H1 (cell line): ENCODE results near the gene DLEC1. TPM values are rescaled to one million over a fixed set of nuclear protein-coding genes. Genes with fewer than 3 reads are reported as not detected.
A peak's percentile ranks its signal among the peaks of the same experiment; 100 is the strongest.

ENCODE experiments used
- CTCF ChIA-PET: fragments of 300-600 bp; sonication (Branson Sonifier 250); formaldehyde crosslinking; loops from one replicate; lab custom pipeline; 2021; ENCODE audit not compliant: partially characterized antibody; lab: Charles Lee
- POLR2A ChIA-PET: fragments of 300-600 bp; sonication (Branson Sonifier 250); formaldehyde crosslinking; loops from one replicate; lab custom pipeline; 2021; ENCODE audit warnings: inconsistent platforms; ENCODE audit not compliant: partially characterized antibody; lab: Charles Lee
- DNase-seq, 2 experiments: peaks; one replicate each; pipeline versions ENCODE4 v3.0.0 to v3.0.0-alpha.2; 2010 to 2022; ENCODE audit warnings: low spot score in 2 of 2, low read depth in 1 of 2, mixed read lengths in 1 of 2
- FAIRE-seq: peaks from 2 replicates; lab custom pipeline; 2011; peaks lifted over from hg19 to GRCh38; lab: Jason Lieb, UNC
- H2AFZ ChIP-seq: 2 replicates; pipeline ENCODE4 v1.8.1; 2012; ENCODE audit warnings: low read length, inconsistent platforms
- H2AK5ac ChIP-seq: 2 replicates; pipeline ENCODE4 v1.6.1; 2013; ENCODE audit warnings: low read depth, low read length
- H2BK120ac ChIP-seq: replicated peaks from 2 replicates; pipeline ENCODE3; 2013; ENCODE audit warnings: low read depth, low read length, inconsistent platforms
- H2BK12ac ChIP-seq: 2 replicates; pipeline ENCODE4 v1.6.1; 2013; ENCODE audit warnings: low read depth, low read length
- H2BK15ac ChIP-seq: 2 replicates; pipeline ENCODE4 v1.6.1; 2013; ENCODE audit warnings: low read length
- H2BK20ac ChIP-seq: 2 replicates; pipeline ENCODE4 v1.6.1; 2013; ENCODE audit warnings: low read length
- H2BK5ac ChIP-seq: 2 replicates; pipeline ENCODE4 v1.6.1; 2013; ENCODE audit warnings: low read depth, low read length
- H3K14ac ChIP-seq: 2 replicates; pipeline ENCODE4 v1.6.1; 2013; ENCODE audit warnings: inconsistent platforms; ENCODE audit not compliant: insufficient read length
- H3K18ac ChIP-seq: 2 replicates; pipeline ENCODE4 v1.6.1; 2013; ENCODE audit warnings: low read length; ENCODE audit errors: extremely low read depth
- H3K23ac ChIP-seq: 2 replicates; pipeline ENCODE4 v1.6.1; 2013; ENCODE audit warnings: inconsistent platforms; ENCODE audit not compliant: insufficient read length
- H3K23me2 ChIP-seq: 2 replicates; pipeline ENCODE4 v1.6.1; 2013; ENCODE audit warnings: low read depth, low read length
- H3K27ac ChIP-seq: 2 replicates; pipeline ENCODE4 v1.6.1; 2011; ENCODE audit warnings: low read depth, low read length, inconsistent platforms
- H3K27me3 ChIP-seq, 4 experiments: replicated peaks in 1 of 4; 1 replicate in 1 of 4; 2 replicates in 3 of 4; pipeline versions ENCODE4 v1.6.1 to v1.8.1; 2011 to 2013; ENCODE audit warnings: low read length in 3 of 4, mild to moderate bottlenecking in 3 of 4, inconsistent platforms in 2 of 4, mixed read lengths in 2 of 4, moderate library complexity in 1 of 4; ENCODE audit not compliant: control insufficient read depth in 3 of 4, insufficient read depth in 3 of 4; ENCODE audit errors: extremely low read depth in 1 of 4
- H3K36me3 ChIP-seq, 4 experiments: 2 replicates each; pipeline versions ENCODE4 v1.6.1 to v1.8.1; 2011 to 2013; ENCODE audit warnings: mild to moderate bottlenecking in 4 of 4, low read length in 3 of 4, moderate library complexity in 2 of 4, control low read depth in 1 of 4, inconsistent platforms in 1 of 4; ENCODE audit not compliant: insufficient read depth in 4 of 4, control insufficient read depth in 2 of 4
- H3K4ac ChIP-seq: replicated peaks from 2 replicates; pipeline ENCODE3; 2013; ENCODE audit warnings: low read length, low read depth, mixed read lengths, inconsistent platforms; ENCODE audit not compliant: insufficient read length
- H3K4me1 ChIP-seq, 4 experiments: replicated peaks in 1 of 4; 1 replicate in 1 of 4; 2 replicates in 3 of 4; pipeline versions ENCODE4 v1.6.1 to v1.8.1; 2011 to 2013; ENCODE audit warnings: low read length in 3 of 4, inconsistent platforms in 2 of 4, mixed read lengths in 1 of 4; ENCODE audit not compliant: insufficient read depth in 4 of 4, control insufficient read depth in 3 of 4
- H3K4me2 ChIP-seq, 2 experiments: 2 replicates each; pipeline versions ENCODE4 v1.6.1 to v1.8.1; 2011 to 2013; ENCODE audit warnings: low read depth in 2 of 2, low read length in 2 of 2, control low read depth in 1 of 2, inconsistent platforms in 1 of 2, mild to moderate bottlenecking in 1 of 2; ENCODE audit not compliant: insufficient read depth in 1 of 2
- H3K4me3 ChIP-seq, 4 experiments: fragments of 200-600, 300-600 bp in 1 of 4; sonication (generic), shearing (Covaris generic), sonication (Bioruptor Twin) in 1 of 4; 2 replicates each; pipeline versions ENCODE4 v1.5.1 to v1.8.1; 2011 to 2016; ENCODE audit warnings: low read length in 4 of 4, low read depth in 3 of 4, control low read depth in 2 of 4, inconsistent platforms in 2 of 4, mild to moderate bottlenecking in 2 of 4, mixed read lengths in 1 of 4, moderate library complexity in 1 of 4; ENCODE audit not compliant: insufficient read depth in 2 of 4; ENCODE audit errors: extremely low read depth in 1 of 4
- H3K56ac ChIP-seq: replicated peaks from 2 replicates; pipeline ENCODE3; 2013; ENCODE audit warnings: low read depth, mild to moderate bottlenecking, mixed read lengths, low read length, inconsistent platforms; ENCODE audit not compliant: insufficient read length
- H3K79me1 ChIP-seq: 2 replicates; pipeline ENCODE4 v1.6.1; 2013; ENCODE audit warnings: low read depth, low read length, control low read depth
- H3K79me2 ChIP-seq, 2 experiments: 2 replicates each; pipeline versions ENCODE4 v1.6.1 to v1.8.1; 2012 to 2013; ENCODE audit warnings: low read length in 2 of 2, mild to moderate bottlenecking in 2 of 2, inconsistent platforms in 1 of 2; ENCODE audit not compliant: insufficient read depth in 2 of 2, control insufficient read depth in 1 of 2
- H3K9ac ChIP-seq, 4 experiments: replicated peaks in 1 of 4; 1 replicate in 1 of 4; 2 replicates in 3 of 4; pipeline versions ENCODE4 v1.6.1 to v1.8.1; 2011 to 2013; ENCODE audit warnings: low read depth in 3 of 4, low read length in 3 of 4, control low read depth in 2 of 4, mild to moderate bottlenecking in 2 of 4, moderate library complexity in 2 of 4, inconsistent platforms in 1 of 4; ENCODE audit errors: extremely low read depth in 1 of 4
- H3K9me3 ChIP-seq, 2 experiments: 2 replicates each; pipeline versions ENCODE4 v1.6.1 to v1.8.1; 2012 to 2013; ENCODE audit warnings: mild to moderate bottlenecking in 2 of 2, moderate library complexity in 2 of 2, control low read depth in 1 of 2, inconsistent platforms in 1 of 2, low read depth in 1 of 2, low read length in 1 of 2, mixed read lengths in 1 of 2; ENCODE audit not compliant: insufficient read depth in 2 of 2
- H4K20me1 ChIP-seq, 2 experiments: replicated peaks in 1 of 2; 2 replicates each; pipeline versions ENCODE3 to v1.8.1; 2011 to 2013; ENCODE audit warnings: inconsistent platforms in 2 of 2, low read length in 2 of 2, mild to moderate bottlenecking in 1 of 2; ENCODE audit not compliant: insufficient read depth in 2 of 2, control insufficient read depth in 1 of 2
- H4K5ac ChIP-seq: 2 replicates; pipeline ENCODE4 v1.6.1; 2013; ENCODE audit warnings: low read length, low read depth, mixed read lengths, inconsistent platforms; ENCODE audit not compliant: insufficient read length
- H4K8ac ChIP-seq: 2 replicates; pipeline ENCODE4 v1.8.0; 2013; ENCODE audit warnings: mild to moderate bottlenecking, moderate library complexity, low read length, inconsistent platforms; ENCODE audit not compliant: insufficient read depth; ENCODE audit errors: extremely low read depth
- H4K91ac ChIP-seq: replicated peaks from 2 replicates; pipeline ENCODE3; 2013; ENCODE audit warnings: low read length, mixed read lengths, inconsistent platforms; ENCODE audit not compliant: insufficient read length
- GTF2F1 ChIP-seq: IDR thresholded peaks from 2 replicates; pipeline ENCODE4 v1.6.1; 2012; ENCODE audit warnings: low read depth, low read length, improper control_type of control experiment, borderline replicate concordance
- JUND ChIP-seq: IDR thresholded peaks from 2 replicates; pipeline ENCODE4 v1.6.1; 2011; ENCODE audit warnings: mild to moderate bottlenecking, improper control_type of control experiment, low read length
- KDM1A ChIP-seq: fragments of 200-600, 300-600 bp; sonication (generic); IDR thresholded peaks from 2 replicates; pipeline ENCODE4 v1.7.1; 2016; ENCODE audit warnings: mild to moderate bottlenecking, low read length, borderline replicate concordance
- MAFK ChIP-seq: IDR thresholded peaks from 2 replicates; pipeline ENCODE4 v1.6.1; 2012; ENCODE audit warnings: low read depth, mild to moderate bottlenecking, improper control_type of control experiment, low read length
- POU5F1 ChIP-seq: IDR thresholded peaks from 2 replicates; pipeline ENCODE4 v1.6.1; 2011; ENCODE audit warnings: low read depth, mild to moderate bottlenecking, low read length, moderate library complexity
- RXRA ChIP-seq: IDR thresholded peaks from 2 replicates; pipeline ENCODE4 v1.6.1; 2011; ENCODE audit warnings: low read depth, mild to moderate bottlenecking, low read length, moderate library complexity; ENCODE audit not compliant: insufficient read depth
- WGBS, 2 experiments: shearing (Covaris generic) in 1 of 2; methylation state at CpG; one replicate each; pipeline versions ENCODE4 v1.1.6 to v1.1.7; 2013 to 2015; ENCODE audit warnings: low lambda C conversion rate in 2 of 2, mixed read lengths in 2 of 2, inconsistent platforms in 1 of 2, low coverage in 1 of 2, missing lambda C conversion rate in 1 of 2; ENCODE audit not compliant: insufficient replicate concordance in 2 of 2, insufficient coverage in 1 of 2, insufficient read length in 1 of 2; ENCODE audit errors: extremely low coverage in 1 of 2, missing lambda C conversion rate in 1 of 2; 5-methylcytosine and 5-hydroxymethylcytosine counted together
- polyA plus RNA-seq, 7 experiments: library from polyadenylated mRNA; depleted of rRNA in 3 of 7; stranded (reverse) in 5 of 7; unstranded in 2 of 7; fragments of >200 nt in 5 of 7; fragments of 200-250 nt in 2 of 7; gene quantifications; 1 replicate in 5 of 7; 2 replicates in 1 of 7; 4 replicates in 1 of 7; pipeline versions ENCODE4 v1.2.1 to v1.2.3, GENCODE V29; 2011 to 2013; ENCODE audit warnings: missing spikeins in 2 of 7, mixed read lengths in 2 of 7
- total RNA-seq: library from RNA; stranded (reverse); fragmentation: NEBNext Ultra II Directional; extraction: Animal tissue kit (Norgen Biotek cat#: 25700); gene quantifications from 2 replicates; pipeline ENCODE4 v1.2.1, GENCODE V29; 2021

DLEC1 gene
- total and polyA plus RNA-seq, 2 of the 8 experiments (the other 6 are each of a cell fraction or from before 2014, with no cell fraction given), result 0.26 to 0.76 TPM

DNA sequence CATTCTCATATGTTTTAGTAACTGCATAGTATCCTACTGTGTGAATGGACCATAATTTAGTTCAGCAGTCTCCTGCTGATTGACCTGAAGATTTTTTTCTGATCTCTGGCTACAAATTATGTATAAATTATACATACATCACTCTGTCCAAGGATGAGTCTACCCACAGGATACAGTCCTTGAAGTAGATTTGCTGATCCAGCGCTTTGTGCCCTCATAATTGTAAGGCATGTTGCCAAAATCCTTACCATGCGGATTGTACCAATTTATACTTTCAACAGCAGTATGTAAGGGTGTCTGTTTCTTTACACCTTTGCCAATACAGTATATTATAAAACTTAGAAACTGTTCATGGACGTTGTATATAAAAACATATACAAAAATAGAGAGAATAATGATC is 51.4 kb downstream of the DLEC1 start:
- Histone ChIP-seq H3K27ac (no peak overlapping the region), H2BK120ac (no peak overlapping the region), H3K14ac (no peak overlapping the region), H3K4ac (no peak overlapping the region), H3K9me3 (no peaks in the 10 kb centered on the region), H3K23ac (no peak overlapping the region), H3K4me2 (no peak overlapping the region), H3K36me3 (no peaks in the 10 kb centered on the region), H2BK15ac (no peak overlapping the region), H3K4me1 (no peaks in the 10 kb centered on the region), H4K91ac (no peak overlapping the region), H3K9ac (no peak overlapping the region), H2BK5ac (no peak overlapping the region), H2BK20ac (no peak overlapping the region), H3K27me3 (no peaks in the 10 kb centered on the region), H2AFZ (no peak overlapping the region), H4K5ac (no peak overlapping the region), H2BK12ac (no peak overlapping the region), H3K18ac (no peak overlapping the region), H2AK5ac (no peak overlapping the region), H3K4me3 (no peak overlapping the region), H3K56ac (no peak overlapping the region), H3K79me1 (no peaks in the 10 kb centered on the region), H4K8ac (no peak overlapping the region), H4K20me1 (no peaks in the 10 kb centered on the region), H3K23me2 (no peaks in the 10 kb centered on the region), H3K79me2 (no peaks in the 10 kb centered on the region)
- ChIA-PET CTCF (no interaction called here), POLR2A (no interaction called here)
- 82% methylated on average over 3 of the region's 3 CpGs; no CpG with 5 or more reads in 1 of the 2 experiments for WGBS, 2 experiments
- FAIRE-seq, result no peak
- DNase-seq, result no peak
- TF ChIP-seq POU5F1 (no peak), KDM1A (no peak), JUND (no peak), MAFK (peak; percentile 20; the same call in 1 of the 2 replicates), RXRA (no peak), GTF2F1 (no peak)
